HG03159 (cell line): ENCODE results near the gene PRTN3.

Experiments
- ATAC-seq: cut with Tn5 transposase; IDR thresholded peaks from one replicate; pipeline ENCODE4 v1.9.1; 2021; ENCODE audit warnings: mild to moderate bottlenecking, moderate library complexity; ENCODE audit not compliant: unreplicated experiment

PRTN3 gene

DNA sequence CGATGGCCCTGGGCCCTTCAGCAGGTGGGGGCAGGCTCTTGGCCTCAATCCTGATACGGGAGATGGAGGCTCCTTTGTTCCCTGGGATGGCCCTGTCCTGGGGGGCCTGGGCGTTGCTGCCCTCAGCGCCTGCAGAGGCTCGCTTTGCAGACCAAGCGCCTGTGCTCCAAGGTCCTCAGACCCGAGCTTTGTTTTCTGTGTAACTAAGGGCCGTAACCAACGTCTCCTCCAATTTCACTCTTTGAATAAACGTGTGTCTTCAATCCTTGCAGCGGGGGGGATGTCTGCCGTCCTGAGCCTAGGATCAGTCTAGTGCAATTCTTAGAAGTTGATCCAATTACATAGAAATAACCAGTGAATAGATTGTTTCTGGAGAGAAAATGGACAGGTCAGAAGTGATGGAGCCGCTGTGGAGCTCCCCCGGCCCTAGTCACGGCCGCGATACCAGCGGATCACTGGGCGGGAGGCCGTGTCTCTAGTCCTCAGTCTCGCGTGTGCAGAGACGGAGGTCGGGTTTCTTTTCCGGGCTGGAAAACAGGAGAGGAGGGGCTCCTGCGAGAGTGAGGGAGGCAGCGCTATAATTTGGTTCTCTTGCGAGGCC lies 38.2 kb upstream of the PRTN3 start:
- no peak for ATAC-seq

GRCh38 chr19:803099-803561 lies 37.7 kb upstream of the PRTN3 start:
- ATAC-seq, result no peak

DNA sequence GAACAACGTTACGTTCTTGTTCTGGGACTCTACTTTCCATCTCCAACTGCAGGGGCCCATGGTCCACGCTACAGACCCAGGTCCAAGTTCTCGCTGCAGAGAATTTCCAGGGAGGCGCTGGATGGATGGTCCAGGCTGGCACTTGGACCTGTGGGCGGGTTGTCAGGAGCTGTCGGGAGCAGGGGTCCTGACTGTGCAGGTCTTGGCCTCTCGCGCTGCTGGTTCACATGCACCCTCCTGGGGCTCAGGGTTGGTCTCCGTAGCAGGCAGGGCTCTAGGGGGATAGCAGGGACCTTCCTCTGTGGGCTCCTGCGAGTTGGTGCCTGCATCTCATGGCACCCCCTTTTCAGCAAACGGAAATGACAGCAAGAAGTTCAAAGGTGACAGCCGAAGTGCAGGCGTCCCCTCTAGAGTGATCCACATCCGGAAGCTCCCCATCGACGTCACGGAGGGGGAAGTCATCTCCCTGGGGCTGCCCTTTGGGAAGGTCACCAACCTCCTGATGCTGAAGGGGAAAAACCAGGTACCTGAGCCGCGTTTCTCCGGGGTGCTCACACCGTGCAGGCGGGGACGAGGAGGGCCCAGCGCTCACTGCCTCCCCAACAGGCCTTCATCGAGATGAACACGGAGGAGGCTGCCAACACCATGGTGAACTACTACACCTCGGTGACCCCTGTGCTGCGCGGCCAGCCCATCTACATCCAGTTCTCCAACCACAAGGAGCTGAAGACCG lies 36.9 kb upstream of the PRTN3 start:
- ATAC-seq, result no peak

DNA sequence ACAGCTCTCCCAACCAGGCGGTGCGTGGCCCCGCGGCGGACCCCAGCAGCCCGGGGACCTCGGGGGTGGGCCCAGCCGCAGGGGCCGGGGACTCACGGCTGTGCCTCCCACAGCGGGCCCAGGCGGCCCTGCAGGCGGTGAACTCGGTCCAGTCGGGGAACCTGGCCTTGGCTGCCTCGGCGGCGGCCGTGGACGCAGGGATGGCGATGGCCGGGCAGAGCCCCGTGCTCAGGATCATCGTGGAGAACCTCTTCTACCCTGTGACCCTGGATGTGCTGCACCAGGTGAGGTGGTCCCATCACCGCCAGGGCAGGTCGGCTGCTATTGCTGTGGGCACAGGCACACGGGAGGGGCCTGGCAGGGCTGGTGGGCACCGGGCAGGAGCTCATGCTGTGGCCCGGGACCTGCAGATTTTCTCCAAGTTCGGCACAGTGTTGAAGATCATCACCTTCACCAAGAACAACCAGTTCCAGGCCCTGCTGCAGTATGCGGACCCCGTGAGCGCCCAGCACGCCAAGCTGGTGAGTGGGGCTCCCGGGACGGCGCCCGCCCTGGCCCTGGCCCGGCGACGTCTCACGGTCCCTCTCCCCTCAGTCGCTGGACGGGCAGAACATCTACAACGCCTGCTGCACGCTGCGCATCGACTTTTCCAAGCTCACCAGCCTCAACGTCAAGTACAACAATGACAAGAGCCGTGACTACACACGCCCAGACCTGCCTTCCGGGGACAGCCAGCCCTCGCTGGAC lies 36.2 kb upstream of the PRTN3 start:
- no peak for ATAC-seq

DNA sequence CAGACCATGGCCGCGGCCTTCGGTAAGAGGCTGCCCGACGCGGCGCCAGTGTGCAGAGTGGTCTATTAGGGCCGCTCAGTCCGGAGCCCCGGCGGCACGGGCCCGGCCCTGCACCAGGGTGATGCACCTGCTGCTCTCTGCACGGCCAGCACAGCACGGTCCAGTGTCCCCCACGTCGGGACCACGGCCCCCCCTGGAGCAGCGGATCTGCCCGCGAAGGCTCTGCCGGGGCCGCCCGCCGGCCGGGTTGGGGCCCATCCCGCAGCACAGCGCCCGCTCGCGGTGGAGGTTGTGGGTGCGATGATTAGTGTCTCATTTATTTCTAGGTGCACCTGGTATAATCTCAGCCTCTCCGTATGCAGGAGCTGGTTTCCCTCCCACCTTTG lies 35.6 kb upstream of the PRTN3 start:
- ATAC-seq, result no peak

DNA sequence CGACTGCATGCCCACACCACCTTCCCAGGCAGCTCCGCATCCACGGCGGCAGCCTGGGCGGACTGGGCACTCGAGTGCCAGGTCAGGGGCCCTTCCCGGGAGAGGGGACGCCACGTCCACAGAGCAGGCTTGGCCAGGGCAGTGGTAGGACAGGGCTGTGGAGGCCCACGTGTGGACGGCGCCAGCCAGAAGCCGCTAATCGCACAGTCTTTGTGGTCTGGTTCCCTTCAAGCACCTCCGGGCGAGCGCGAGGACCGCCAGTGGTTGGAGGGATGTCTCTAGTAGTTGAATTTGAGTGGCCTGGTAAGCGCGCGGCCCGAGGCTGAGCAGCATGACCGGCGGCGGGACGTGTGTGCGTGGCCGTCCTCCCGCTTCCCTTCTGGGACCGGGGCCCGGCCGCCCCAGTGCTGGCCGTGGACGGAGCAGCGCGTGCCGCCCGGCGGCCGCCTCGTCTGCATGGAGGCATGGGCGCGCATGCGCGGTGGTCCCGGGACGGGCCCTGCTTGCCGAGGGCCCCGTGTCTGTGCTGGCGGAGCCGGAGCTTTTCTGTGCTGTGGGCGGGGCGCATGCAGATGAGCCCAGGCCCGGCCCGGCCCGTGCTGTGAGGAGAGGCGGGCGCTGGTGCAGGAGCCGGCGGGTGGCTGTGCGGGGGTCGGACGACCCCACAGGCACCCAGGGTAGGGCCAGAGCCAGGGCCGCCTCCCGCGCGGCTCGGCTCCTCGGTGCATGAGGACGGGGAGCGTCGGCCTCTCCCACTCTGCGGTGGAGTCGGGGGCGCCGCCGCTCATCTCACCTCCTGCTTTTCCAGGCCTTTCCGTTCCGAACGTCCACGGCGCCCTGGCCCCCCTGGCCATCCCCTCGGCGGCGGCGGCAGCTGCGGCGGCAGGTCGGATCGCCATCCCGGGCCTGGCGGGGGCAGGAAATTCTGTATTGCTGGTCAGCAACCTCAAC lies 34.9 kb upstream of the PRTN3 start:
- no peak for ATAC-seq

DNA sequence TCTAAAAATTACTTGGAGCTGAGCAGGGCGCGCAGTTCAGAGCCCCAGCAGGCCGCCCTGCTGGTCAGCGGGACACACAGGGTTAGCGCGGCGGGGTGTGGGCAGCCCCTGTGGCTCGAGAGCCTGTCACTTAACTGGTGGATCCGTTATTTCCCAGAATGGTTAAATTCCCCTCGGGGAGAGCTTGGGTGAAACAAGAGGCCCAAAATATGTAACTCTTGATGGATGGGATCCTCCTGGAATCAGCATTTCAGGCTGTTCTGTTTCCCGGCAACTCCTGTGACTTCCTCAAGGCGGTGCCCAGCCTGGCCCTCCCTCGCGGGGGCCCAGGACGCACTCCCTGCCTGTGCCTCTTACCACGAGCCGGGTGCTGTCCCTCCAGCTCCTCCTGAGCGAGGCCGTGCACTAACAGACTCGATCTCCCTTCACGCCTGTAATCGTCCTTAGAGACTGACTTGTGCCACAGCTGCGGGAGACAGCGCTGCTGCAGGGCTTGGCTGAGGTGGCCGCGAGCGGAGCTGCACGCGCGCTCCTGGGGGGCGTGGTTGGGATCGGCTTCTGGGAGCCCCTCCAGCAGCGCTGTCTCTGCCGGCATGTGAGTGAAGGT lies 33.9 kb upstream of the PRTN3 start:
- ATAC-seq, result no peak

- ATAC-seq, result no peak
Observed at GRCh38 chr19:807627-808422, 33.0 kb upstream of the PRTN3 start.

- ATAC-seq, result no peak
Observed at GRCh38 chr19:808423-808775, 32.4 kb upstream of the PRTN3 start.

- no peak for ATAC-seq
Observed at GRCh38 chr19:810077-810855, 30.5 kb upstream of the PRTN3 start.

- no peak for ATAC-seq
Observed at GRCh38 chr19:810883-811489, 29.8 kb upstream of the PRTN3 start.

DNA sequence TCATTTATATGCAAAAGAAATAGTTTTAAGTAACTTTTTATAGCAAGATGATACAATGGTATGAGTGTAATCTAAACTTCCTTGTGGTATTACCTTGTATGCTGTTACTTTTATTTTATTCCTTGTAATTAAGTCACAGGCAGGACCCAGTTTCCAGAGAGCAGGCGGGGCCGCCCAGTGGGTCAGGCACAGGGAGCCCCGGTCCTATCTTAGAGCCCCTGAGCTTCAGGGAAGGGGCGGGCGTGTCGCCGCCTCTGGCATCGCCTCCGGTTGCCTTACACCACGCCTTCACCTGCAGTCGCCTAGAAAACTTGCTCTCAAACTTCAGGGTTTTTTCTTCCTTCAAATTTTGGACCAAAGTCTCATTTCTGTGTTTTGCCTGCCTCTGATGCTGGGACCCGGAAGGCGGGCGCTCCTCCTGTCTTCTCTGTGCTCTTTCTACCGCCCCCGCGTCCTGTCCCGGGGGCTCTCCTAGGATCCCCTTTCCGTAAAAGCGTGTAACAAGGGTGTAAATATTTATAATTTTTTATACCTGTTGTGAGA lies 29.2 kb upstream of the PRTN3 start:
- no peak for ATAC-seq

DNA sequence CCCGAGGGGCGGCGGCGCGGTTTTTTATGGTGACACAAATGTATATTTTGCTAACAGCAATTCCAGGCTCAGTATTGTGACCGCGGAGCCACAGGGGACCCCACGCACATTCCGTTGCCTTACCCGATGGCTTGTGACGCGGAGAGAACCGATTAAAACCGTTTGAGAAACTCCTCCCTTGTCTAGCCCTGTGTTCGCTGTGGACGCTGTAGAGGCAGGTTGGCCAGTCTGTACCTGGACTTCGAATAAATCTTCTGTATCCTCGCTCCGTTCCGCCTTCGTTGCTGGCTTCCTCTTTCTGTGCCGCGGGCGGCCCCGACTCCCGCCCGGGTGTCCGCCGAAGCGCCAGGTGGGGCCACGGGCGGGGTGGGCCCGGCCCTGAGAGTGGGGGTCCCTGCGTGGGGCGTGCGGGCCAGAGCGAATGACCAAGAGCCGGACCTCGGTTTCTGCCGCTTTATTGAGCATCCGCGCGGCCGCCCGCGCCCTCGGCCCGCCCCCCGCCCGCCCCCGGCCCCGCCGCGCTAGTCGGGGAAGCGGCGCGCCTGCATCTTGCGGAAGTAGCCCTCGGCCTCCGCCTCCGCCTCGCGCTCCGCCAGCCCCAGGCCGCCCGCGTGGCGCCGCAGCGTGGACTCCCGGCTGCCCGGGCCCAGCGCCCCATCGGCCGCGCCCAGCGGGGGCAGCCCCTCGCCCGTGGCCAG lies 28.6 kb upstream of the PRTN3 start:
- no peak for ATAC-seq

GRCh38 chr19:812747-813218 lies 28.0 kb upstream of the PRTN3 start:
- no peak for ATAC-seq

DNA sequence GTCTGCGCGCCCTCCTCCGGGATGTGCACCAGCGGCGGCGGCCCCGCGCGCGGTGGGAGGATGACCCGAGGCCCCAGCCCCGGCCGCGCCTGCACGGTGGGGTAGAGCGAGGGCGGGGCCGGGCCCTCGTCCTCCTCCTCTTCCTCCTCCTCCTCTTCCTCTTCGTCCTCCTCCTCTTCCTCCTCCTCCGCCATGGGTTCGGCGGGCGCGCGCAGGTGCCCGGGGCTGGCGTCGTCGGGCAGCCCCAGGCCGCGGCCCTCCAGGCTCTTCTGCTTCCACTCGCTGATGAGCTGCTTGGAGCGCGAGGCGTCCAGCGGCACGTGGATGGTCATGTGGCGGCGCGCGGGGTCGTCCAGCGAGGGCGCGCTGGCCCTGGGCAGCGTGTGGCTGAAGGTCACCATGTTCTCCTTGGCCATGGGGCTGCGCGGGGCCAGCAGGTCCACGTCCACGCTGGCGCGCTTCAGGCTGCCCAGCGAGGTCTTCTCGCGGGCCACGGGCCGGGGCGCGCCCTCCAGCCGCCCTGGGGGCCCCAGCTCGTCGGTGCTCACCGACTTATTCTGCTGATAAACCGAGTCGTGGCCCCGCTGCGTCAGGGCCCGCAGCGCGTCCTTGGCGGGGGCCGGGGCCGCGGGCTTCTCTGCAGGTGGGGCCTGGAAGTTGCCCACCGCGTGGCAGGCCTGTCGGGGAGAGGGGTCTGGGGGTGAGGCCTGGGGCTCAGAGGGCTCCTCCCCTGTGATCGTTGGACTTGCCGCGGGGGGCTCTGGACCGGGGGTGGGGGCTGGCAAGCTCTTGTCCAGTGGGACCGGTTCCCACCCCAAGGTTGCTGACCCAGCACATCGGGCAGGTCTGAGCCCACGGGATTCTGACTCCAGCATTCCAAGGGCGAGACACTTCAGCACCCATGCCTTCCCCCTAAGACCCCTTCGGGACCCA lies 27.3 kb upstream of the PRTN3 start:
- ATAC-seq, result no peak
